ENCODE data around the gene KRT75. TPM values are rescaled to one million over a fixed set of nuclear protein-coding genes. Genes with fewer than 3 reads are reported as not detected.

KRT75 gene
- total and polyA plus RNA-seq, 2 donors (not counting 3 experiments of a cell fraction or from before 2014, with no cell fraction given), result not detected

- ChIA-PET POLR2A (no interaction called here), CTCF (interaction anchor here (0.8 to 3.9 kb wide), 3 partner anchors 11 to 485 kb away, joined by 4 to 11 read pairs (median 4); no protein-coding TSS in a partner anchor)
- no peaks in the 10 kb centered on the region for H3K79me2 ChIP-seq (ENCODE audit: control insufficient read depth, insufficient read depth, low read length)
- no peak overlapping the region for H3K9ac ChIP-seq (replicated peaks; ENCODE audit: extremely low read depth, insufficient read depth, low read length)
- no peak overlapping the region for H3K4me3 ChIP-seq (replicated peaks in 1 of 3; ENCODE audit: insufficient read depth in 1 of 3, low read depth in 1 of 3, low read length in 3 of 3)
- BruUV-seq (replicated peaks), result no TSS peak
- H3K4me2 ChIP-seq (ENCODE audit: insufficient read depth, low read length), result no peak overlapping the region
- no peaks in the 10 kb centered on the region for H3K36me3 ChIP-seq (ENCODE audit: control insufficient read depth in 2 of 2, extremely low read depth in 1 of 2, insufficient read depth in 2 of 2, low read length in 2 of 2)
- H4K20me1 ChIP-seq (replicated peaks; ENCODE audit: control insufficient read depth, extremely low read depth, insufficient read depth, low read length), result no peaks in the 10 kb centered on the region
- no peak overlapping the region for H2AFZ ChIP-seq (ENCODE audit: low read depth, low read length)
- H3K4me1 ChIP-seq (ENCODE audit: control insufficient read depth, extremely low read depth, insufficient read depth, low read length), result no peaks in the 10 kb centered on the region
- TF ChIP-seq MAX (IDR thresholded peaks at IDR 0.05; ENCODE audit: insufficient read depth, insufficient read length), result no peak
- TF ChIP-seq EZH2 (IDR thresholded peaks at IDR 0.05; ENCODE audit: borderline replicate concordance, low read depth, low read length, severe bottlenecking), result no peak
- TF ChIP-seq POLR2AphosphoS5 (IDR thresholded peaks at IDR 0.05; ENCODE audit: insufficient read depth, low read depth, low read length), result no peak
- no peak for TF ChIP-seq GATA2 (IDR thresholded peaks at IDR 0.05; ENCODE audit: insufficient read depth, insufficient read length, low read depth, low read length)
- TF ChIP-seq MYC (IDR thresholded peaks at IDR 0.05; ENCODE audit: low read depth, low read length), result no peak
- no peak for TF ChIP-seq POLR2A (IDR thresholded peaks at IDR 0.05; ENCODE audit: low read depth, low read length)
- no peak for TF ChIP-seq JUN (IDR thresholded peaks at IDR 0.05; ENCODE audit: borderline replicate concordance, insufficient read depth, insufficient read length, low read depth)
- TF ChIP-seq FOS (IDR thresholded peaks at IDR 0.05; ENCODE audit: borderline replicate concordance, insufficient read depth, low read length), result no peak
- no peak for TF ChIP-seq CTCF (IDR thresholded peaks at IDR 0.05; ENCODE audit: extremely low read depth in 1 of 2, insufficient read depth in 1 of 2, low read depth in 1 of 2, low read length in 2 of 2)
- no peaks in the 10 kb centered on the region for H3K9me3 ChIP-seq (replicated peaks; ENCODE audit: control insufficient read depth, insufficient read depth, low read length)
- FAIRE-seq, result no peak
- no peak overlapping the region for H3K27ac ChIP-seq (ENCODE audit: insufficient read depth, low read depth, low read length)
- DNase-seq (ENCODE audit: low read depth, low spot score), result no peak
- no peaks in the 10 kb centered on the region for H3K27me3 ChIP-seq (ENCODE audit: control insufficient read depth in 2 of 2, insufficient read depth in 2 of 2, low read length in 2 of 2)
- intact Hi-C loops (cut with micrococcal nuclease) (loop anchor here (5.0 kb wide), 1 partner anchor 477 kb away; no protein-coding TSS in a partner anchor), dilution Hi-C loops (cut with MboI; ENCODE audit: extremely low pct_ligation_motif_present, low sequenced_read_pairs) (no loop called here)
- no peaks in the 10 kb centered on the region for H3K9me1 ChIP-seq (replicated peaks; ENCODE audit: control insufficient read depth, extremely low read depth, insufficient read depth, low read length)
Observed at GRCh38 chr12:52394836-52395405, 39.2 kb downstream of the KRT75 start.

All from endothelial cell of umbilical vein (primary cell).